DMS53 treated with DMSO at 0.1 percent for 48 hours (cell line): Measurements from ENCODE around the gene CBX1.

ENCODE experiments used
- DNase-seq: peaks from one replicate; lab custom pipeline; 2025; ENCODE audit not compliant: unreplicated experiment; lab: John Stamatoyannopoulos, UW

Gene CBX1

DNA sequence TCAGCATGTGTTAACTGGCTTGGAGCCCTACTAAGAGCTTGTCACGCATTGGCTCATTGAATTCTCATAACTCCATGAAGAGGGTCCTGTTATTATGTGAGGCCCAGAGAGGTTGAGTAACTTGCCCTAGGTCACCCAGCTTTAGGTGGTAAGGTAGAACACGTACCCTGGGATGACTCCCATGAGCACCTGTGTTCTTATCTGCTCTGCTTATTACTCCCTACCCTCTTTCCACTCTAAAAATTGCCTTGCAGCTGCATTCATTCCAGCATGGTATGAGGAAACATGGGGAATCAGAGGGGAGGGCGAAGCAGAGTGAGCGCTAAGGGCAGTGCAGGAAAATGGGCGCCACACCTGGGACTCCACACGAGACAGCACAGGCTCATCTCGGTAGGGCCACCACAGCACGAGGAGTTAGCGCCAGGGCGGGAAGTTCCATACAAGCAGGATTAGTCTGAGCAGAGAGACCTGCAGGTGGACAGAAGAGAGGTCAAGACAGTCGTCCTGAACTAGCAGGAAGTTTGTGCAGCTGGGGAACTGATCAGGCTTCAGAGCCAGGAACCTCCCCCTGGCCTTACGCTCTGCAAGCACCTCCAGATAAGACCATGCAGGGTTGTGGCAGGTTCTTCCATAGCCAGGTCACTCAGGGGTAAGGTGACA is 73.8 kb downstream of the CBX1 start:
- no peak for DNase-seq

- DNase-seq: peak; percentile 91
Measured at GRCh38 chr17:48026502-48027321, 74.6 kb downstream of the CBX1 start.

GRCh38 chr17:48025904-48026501 is 75.3 kb downstream of the CBX1 start:
- no peak for DNase-seq

DNA sequence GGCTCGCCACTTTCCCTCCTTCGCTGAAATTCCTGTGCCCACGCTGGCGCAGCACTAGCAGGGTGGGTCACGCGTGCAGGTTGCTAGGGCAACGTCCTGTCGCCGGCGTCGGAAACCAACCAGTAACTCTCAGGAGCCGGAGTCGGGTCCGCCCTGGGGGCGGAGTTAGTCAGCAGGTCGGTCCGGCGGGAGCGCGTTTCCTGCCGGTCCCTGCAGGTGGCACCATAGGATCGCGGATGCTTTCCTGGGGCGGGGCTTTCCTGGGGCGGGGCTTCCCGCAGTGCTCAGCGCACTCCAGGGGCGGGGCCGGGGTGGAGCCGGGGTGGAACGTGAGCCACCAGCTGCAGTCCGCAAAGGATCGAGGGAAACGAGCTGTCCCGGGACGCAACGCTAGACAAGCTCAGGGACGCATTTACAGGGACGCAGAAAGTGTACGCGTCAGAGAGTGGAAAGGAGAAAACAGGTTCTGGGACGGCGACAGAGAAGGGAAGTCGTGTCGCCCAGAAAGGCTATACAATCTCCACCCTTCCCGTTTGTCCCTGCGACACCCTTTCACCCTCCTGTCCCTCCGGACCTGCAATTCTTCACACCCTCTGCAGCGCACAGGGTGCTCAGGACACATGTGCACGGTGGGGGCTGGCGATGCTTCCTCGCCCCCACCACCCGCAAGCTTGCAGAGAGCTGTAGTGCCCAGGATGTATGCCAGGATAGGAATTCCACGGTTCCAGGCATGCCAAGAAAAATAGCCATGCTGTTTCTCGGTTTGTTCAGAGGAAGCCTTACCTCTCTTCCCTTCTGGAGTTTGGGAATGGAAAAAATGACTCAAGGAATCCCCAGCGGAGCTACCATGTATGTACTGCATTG is 76.0 kb downstream of the CBX1 start:
- DNase-seq: peak; percentile 99

DNA sequence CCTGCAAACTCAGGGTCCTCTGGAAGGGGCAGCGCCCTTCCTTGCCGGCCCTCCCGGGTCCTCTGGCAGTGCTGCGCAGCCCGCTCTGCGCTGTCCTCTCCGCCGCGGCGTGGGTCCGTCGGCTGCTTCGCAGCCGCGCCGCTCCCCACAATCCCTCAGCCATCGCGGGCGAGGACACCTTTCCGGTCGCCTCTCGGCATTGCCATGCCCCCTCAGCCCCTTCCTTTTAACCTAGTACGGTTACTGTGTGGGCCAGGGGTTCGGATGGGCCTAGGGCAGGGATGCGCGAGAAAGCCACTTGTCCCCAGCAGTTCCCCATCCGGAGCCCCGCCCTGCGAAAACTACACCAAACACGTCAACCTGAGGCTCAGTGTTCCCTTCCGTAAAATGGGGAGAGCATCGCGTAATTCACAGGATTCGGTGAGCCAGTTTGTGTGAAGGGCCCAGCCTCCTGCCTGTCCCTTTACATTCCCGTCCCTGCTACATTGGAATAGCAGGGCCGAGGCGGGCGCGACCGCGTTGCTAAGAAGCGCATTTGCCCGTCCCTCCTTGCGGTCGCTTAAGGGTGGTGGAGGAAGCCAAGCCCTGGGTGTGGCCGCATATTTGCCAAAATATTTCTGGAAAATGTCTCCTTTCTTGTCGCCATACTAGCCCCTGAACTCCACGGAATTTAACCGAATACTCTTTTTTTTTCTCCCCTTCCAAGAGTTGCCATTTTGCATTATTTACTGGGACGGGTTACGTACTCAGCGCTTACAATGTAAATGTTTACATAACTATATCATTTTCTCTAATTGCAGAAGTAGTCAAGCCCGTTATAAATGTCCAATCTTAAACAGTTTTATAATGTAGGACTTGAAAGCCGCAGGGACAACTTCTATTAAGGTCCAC is 76.9 kb downstream of the CBX1 start:
- peak; percentile 69 for DNase-seq

DNA sequence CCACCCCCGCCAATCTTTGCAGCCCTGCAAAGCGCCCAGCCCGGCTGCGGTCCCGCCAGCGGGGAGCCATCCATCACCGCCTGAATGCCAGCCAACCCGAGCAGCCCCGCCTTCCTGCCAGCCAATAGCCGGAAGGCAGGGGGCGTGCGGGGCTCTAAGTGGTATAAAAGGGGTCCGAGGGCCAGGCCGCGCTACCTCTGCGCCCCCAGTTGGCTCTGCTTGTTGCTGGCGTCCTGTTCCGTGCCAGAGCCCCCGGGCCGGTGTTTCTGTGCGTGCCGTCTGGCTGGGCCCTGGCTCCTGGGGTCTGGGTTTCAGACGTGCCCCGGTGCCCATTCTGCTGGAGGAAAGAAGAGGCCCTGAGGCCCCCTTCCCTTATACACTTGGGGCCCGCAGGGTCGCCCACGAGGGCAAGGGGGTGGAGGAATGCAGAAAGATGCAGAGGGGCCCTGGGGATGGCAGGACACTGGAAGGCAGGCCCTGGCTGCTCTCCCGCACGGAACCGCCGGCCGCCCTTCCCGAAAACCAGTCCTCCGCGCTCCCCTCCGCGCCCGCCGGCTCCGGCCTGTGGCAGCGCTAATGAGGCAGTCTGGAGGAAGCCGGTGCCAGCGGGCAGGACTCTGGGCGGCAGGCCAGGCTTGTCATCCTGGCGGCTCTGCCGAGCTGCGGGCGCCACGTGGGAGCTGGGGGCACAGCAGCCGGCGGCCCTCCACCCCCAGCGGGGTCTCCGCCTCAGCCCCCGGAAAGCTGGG is 77.7 kb downstream of the CBX1 start:
- DNase-seq: peak; percentile 67

DNA sequence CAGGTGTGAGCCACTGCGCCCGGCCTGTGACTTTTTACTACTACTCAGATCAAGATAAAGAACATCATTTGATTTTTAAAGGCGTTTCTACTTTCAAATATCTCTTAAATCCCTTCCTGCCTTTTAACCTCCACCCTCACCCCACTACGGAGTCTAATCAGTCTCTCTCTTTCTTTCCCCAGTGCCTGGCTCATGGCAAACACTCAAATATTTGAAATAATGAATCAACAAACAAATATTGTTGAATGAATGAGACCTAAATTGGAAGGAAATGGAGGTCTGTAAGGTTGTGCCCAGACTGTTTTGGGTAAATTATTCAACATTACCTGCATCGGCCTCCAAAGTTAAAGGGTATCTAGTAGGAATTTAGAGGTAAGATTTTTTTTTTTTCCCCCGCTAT is 78.4 kb downstream of the CBX1 start:
- DNase-seq: no peak

- no peak for DNase-seq
Measured at GRCh38 chr17:48021934-48022333, 79.3 kb downstream of the CBX1 start.
